Daoy (cell line): ENCODE measurements around the gene KCNAB2. TPM values are rescaled to one million over a fixed set of nuclear protein-coding genes. Genes with fewer than 3 reads are reported as not detected.

Experiments
- DNase-seq: peaks from one replicate; pipeline ENCODE4 v3.0.0-alpha.2; 2015; ENCODE audit warnings: low read depth
- total RNA-seq: library from RNA; depleted of rRNA; stranded (reverse); fragments of >200 nt; shearing (Covaris generic); gene quantifications from 2 replicates; pipeline ENCODE4 v1.2.3, GENCODE V29; 2014

KCNAB2 gene
- total RNA-seq, 1 experiment from 2014 or later: 8.3 TPM

DNA sequence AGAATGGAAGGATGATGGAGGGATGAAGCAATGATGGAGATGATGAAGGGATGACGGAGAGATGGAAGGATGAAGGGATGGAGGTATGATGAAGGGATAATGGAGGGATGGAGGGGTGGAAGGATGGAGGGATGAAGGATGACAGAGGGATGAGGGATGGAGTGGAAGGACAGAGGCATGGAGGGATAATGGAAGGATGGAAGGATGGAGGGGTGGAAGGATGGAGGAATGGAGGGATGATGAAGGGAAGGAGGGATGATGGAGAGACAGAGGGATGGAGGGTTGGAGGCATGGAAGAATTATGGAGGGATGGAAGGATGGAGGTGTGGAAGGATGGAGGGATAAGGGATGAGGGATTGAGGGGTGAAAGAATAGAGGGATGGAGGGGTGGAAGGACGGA, 62.8 kb downstream of the KCNAB2 start:
- DNase-seq: no peak

- peak; percentile 72 for DNase-seq
Measured at GRCh38 chr1:6108937-6109614, 63.4 kb downstream of the KCNAB2 start.

- no peak for DNase-seq
Measured at GRCh38 chr1:6109688-6110087, 64.0 kb downstream of the KCNAB2 start.

DNA sequence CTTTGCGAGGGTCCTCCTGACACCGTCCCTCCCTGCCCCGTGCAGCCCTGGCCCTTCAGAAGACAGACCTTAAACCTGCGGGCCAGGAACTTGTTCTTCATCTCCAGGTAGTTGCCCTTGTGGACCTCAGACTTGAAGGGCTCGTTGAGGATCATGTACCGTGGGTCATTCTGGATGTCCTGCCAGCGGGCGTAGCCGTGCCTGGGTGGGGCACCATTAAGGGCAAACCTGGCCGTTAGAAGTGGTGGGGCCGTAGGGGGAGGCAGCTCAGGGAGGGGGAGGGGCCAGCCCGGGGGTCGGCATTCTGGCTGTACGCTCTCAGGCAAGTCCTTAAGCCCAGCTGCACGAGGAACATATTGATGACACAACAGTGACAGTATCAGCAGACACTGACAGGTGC, 64.6 kb downstream of the KCNAB2 start:
- no peak for DNase-seq

DNA sequence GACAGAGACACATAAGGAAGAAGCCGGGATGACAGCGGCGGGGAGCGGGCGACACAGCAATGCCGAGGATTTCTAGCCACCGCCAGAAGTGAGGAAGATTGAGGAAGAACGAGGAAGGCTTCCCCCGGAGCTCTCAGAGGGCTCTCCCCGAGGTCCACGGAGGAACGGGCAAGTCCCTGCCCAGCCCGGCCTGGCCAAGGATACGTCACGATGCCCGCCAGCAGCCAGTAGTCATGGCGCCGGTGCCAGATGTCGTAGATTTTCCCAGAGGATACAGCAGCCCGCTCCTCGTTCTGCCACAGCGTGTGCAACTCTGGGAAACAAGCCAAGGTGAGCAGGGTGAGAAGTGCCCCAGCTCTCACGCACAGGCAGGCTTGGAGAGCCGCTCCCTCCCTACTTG, 65.9 kb downstream of the KCNAB2 start:
- DNase-seq: peak; percentile 80

DNA sequence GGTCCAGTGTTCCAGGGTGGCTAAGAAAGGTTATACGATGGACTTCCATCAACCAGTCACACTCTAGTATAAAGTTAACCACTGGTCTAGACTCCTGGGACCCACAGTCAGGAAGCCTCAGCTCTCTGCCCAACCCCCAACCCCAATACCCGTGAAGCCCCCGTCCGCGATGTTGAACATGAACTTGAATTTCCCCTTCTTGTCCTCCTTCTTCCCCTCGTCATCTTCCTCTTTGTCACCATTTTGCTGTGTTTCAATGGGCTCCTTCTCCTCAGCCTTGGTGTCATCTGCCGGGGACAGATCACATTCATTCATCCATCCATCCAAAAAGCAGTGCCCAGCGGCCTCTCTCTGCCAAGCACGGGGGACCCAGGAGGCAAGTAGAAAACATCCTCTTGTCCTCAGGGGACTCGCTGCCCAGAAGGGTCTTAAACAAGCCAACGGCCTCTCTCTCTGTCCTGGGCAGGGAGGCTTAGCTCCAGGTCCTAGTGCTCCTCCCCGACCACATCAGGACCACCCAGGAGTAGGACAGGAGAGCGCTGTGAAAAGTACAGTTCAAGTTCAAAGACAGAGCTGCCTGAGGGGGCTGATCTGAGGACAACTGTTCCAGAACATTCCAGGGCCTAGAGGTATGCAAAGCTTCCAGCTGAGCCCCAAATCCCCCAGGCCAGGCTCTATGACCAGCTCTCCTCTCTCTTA, 66.5 kb downstream of the KCNAB2 start:
- no peak for DNase-seq

DNA sequence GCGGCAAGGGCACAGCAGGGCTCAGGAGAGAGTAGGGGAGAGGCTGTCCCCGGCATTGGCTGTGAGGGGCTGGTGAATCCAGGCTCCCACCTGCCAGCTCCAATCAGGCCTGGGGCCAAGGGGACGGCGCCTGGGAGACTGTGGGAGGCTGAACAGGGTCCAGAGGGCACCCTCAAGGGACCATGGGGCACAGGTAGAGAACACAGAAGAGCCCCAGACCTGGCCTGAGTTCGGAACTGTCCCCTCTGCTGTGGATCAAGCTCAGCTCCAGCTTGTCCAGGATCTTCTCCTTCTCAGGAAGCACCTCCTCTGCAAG, 67.0 kb downstream of the KCNAB2 start:
- DNase-seq: no peak

- no peak for DNase-seq
Measured at GRCh38 chr1:6113116-6113515, 67.4 kb downstream of the KCNAB2 start.

GRCh38 chr1:6113745-6114144, 68.1 kb downstream of the KCNAB2 start:
- DNase-seq: no peak

DNA sequence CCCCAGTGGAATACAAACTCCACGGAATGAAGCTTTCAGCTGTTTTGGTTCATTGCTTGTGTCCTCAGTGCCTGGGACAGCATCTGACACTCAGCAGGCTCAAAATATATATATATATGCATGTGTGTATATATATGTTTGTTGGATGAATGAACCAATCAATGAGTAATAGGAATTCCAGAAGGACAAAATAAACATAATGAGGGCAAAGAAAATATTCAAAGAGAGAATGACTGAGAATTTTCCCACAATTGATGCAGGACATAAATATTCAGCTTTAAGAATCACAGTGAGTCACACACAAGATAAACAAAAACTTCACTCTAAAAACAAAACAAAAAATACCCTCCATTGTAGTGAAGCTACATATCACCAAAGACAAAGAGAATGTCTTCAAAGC, 70.4 kb downstream of the KCNAB2 start:
- no peak for DNase-seq

- no peak for DNase-seq
Measured at GRCh38 chr1:6117064-6117463, 71.4 kb downstream of the KCNAB2 start.

DNA sequence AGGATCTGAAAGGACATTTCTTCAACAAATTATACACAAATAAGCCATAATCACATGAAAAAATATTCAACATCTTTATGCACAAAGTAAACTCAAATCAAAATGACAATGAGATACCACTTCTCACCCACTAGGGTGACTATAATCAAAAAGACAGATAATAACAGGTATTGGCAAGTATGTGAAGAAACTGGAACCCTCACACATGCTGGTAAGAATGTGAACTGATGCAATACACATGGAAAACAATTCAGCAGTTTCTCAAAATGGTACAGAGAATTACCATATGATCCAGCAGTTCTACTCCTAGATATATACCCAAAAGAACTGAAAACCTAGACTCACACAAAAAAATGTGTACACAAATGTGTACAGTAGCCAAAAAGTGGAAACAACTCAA, 71.9 kb downstream of the KCNAB2 start:
- DNase-seq: no peak

DNA sequence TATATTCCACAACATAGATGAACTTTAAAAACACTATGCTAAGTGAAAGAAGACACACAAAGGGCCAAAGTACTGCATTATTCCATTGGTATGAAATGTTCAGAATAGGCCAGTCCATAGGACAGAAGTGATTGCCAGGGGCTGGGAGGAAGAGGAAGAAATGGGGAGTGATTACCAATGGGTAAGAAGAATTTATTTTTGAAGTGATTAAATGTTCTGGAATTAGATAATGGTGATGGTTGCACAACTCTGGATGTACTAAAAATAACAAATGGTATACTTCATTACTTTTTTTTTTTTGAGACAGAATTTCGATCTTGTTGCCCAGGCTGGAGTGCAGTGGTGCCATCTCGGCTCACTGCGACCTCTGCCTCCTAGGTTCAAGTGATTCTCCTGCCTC, 72.7 kb downstream of the KCNAB2 start:
- no peak for DNase-seq

GRCh38 chr1:6121021-6121421, 75.3 kb downstream of the KCNAB2 start:
- DNase-seq: no peak

- no peak for DNase-seq
Measured at GRCh38 chr1:6121651-6122370, 76.1 kb downstream of the KCNAB2 start.

- no peak for DNase-seq
Measured at GRCh38 chr1:6123083-6123482, 77.4 kb downstream of the KCNAB2 start.

DNA sequence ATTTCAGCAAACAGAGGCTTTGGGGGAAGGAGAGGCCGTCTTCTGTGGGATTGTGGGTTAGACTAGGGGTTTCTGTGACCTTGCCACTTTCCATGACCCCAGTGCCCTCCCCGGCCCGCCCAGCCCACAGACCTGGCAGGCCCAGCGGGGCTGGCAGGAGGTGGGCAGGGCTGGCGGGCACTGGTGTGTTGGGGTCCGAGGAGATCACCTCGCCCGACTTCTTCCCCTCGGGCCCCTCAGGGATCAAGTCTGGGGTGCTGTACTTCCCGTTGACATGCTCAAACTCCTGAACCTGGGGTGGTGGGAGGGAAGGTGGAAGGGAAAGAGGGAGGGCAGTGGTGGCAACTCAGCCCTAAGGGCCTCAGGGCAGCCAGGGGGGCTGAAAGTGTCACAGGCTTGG, 78.1 kb downstream of the KCNAB2 start:
- DNase-seq: no peak

GRCh38 chr1:6124341-6124740, 78.7 kb downstream of the KCNAB2 start:
- no peak for DNase-seq

- no peak for DNase-seq
Measured at GRCh38 chr1:6124746-6125365, 79.2 kb downstream of the KCNAB2 start.

DNA sequence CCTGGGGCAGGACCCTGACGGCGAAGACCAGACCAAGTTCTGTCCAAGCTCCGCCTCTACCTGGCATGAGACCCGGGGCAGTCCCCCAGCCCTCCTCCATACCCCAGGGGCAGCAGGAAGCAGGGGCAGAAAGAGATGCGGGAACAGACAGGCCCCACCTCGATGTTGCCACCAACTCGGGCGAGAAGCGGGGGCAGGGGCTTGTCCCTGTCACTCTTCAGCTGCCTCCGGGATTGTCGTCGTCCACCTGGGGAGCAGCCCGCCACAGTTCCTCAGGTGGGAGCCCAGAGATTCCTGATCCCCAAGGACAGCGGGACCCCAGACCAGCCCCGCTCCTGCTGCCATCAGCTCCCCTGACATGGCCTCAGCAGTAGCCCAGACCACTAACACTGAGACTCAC, 79.7 kb downstream of the KCNAB2 start:
- DNase-seq: no peak

- DNase-seq: no peak
Measured at GRCh38 chr1:6126028-6126427, 80.3 kb downstream of the KCNAB2 start.

DNA sequence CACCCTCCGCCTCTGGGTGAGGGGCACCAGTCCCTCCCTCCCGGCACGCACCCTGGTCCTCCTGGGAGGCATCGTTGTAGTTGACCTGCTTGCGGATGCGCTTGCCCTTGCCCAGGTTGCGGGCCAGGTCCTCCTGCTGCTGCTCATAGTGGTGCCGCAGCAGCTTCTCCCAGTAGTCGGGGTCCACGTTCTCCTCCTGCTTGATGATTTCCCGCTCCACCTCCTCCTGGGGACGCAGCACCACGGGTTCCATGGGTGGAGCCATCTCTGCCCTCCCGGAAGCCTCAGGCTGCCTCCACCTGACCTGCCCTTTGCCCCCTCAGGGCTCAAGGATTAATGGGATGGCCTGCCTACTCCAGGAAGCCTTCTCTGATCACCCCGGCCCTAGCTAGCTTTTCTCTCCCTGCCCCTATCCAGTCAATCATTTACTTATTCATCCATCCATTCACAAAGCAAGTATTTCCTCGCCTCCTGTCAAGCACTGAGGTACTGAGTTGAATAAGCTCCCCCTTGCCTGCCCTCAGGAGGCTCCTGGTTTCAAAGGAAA, 80.9 kb downstream of the KCNAB2 start:
- no peak for DNase-seq
